Fibroblast of skin of right biceps (primary cell): ENCODE data around the gene GSTA4.

Source experiments
- DNase-seq: peaks from one replicate; pipeline ENCODE4 v3.0.0-alpha.2; 2013

Gene GSTA4, protein sequence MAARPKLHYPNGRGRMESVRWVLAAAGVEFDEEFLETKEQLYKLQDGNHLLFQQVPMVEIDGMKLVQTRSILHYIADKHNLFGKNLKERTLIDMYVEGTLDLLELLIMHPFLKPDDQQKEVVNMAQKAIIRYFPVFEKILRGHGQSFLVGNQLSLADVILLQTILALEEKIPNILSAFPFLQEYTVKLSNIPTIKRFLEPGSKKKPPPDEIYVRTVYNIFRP

GRCh38 chr6:52995089-52995912 lies at the start of gene GSTA4:
GSTA4 (minus strand) TSS chr6:52995284; CDS start chr6:52994243, 1,041 bp downstream.
- peak; percentile 98 for DNase-seq

DNA sequence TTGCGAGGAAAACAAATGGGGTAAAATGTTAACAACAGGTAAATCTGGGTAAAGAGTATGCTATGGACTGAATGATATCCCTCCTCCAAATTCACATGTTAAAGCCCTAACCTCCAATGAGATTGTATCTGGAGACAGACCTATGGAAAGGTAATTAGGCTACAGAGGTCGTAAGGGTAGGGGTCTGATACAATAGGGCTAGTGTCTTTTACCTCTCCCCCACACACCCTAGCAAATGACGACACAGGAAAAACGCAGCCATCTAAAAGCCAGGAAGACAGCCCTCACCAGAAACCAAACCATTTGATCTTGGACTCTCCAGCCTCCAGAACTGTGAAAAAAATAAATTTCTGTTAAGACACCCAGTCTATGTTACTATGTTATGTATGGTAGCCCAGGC lies 49.5 kb upstream of the GSTA4 start:
- no peak for DNase-seq

DNA sequence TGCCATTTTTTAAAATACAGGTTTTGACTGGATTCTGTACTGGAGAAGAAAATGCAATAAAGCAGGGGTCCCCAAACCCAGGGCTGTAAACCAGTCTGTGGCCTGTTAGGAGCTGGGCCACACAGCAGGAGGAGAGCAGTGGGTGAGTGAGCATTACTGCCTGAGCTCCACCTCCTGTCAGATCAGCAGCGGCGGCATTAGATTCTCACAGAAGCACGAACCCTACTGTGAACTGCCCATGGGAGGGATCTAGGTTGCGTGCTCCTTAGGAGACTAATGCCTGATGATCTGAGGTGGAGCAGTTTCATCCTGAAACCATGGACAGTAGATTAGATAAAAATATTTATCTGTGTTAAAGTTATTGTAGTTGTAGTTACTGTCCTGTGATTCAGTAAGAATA lies 49.0 kb upstream of the GSTA4 start:
- DNase-seq = peak; percentile 79

GRCh38 chr6:53043581-53043980 lies 48.5 kb upstream of the GSTA4 start:
- peak; percentile 87 for DNase-seq

- DNase-seq = peak; percentile 96
These were observed 47.0 kb upstream of the GSTA4 start for GRCh38 chr6:53042112-53042511.

- DNase-seq = peak; percentile 86
These were observed 46.3 kb upstream of the GSTA4 start for GRCh38 chr6:53041356-53041755.

GRCh38 chr6:53038596-53038995 lies 43.5 kb upstream of the GSTA4 start:
- no peak for DNase-seq

GRCh38 chr6:53038141-53038540 lies 43.1 kb upstream of the GSTA4 start:
- DNase-seq = no peak

- DNase-seq = no peak
These were observed 40.6 kb upstream of the GSTA4 start for GRCh38 chr6:53035549-53036213.

DNA sequence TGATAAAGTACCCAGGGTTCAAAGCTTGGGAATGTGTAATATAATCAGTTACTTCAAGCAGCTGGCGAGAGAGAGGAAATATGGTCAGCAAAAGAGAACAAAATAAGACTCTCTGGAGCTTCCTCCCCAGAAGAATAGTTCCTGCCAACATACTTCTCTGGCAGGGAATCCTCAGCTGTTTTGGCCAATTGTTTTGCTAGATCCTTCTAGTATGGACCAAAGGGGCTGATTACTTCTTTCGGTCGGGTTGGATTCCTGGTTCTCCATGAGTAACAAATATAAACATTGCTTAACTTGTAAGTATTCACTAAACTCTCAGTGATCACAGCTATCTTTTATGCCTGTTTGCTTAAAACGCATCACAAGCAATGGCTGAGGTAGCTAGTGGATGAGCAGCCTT lies 38.7 kb upstream of the GSTA4 start:
- DNase-seq = peak; percentile 51

- DNase-seq = peak; percentile 42
These were observed 37.8 kb upstream of the GSTA4 start for GRCh38 chr6:53032849-53033248.

DNA sequence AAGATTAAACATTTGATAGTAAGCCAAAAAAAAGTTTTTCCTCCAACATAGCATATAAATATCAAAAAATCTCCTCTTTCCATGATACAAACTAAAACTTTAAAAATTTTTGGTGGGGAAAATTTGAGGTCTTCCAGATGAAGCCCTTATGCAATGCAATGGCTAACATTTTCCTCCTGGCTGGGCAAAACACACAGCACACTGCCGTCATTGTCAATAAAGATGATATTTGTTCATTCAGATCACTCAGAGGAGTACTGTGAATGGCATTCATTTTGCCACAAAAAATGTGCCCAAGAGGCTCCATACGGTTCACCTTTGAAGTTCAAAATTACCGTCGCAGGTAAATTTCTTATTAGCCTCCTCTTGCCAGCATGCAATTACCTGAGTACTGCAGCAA lies 36.2 kb upstream of the GSTA4 start:
- no peak for DNase-seq

GRCh38 chr6:53029761-53030160 lies 34.7 kb upstream of the GSTA4 start:
- no peak for DNase-seq

DNA sequence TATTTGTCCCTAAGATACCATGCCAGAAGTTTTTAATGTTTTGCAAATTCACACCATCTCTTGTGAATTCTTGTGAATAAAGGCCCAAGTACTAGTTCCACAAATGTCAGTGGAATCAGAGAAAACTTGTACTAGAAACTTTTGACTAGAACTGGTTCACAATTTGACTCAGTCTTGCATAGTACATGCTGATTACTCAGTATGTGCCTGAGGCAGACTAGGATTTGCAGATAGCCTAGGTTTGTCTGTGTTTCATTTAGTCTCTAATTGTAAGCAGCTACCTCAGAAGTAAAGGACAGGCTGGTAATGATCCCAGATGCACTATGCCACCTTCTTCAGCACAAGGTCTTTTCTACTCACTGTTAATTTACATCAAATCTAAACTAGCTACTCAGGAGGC lies 34.2 kb upstream of the GSTA4 start:
- no peak for DNase-seq

DNA sequence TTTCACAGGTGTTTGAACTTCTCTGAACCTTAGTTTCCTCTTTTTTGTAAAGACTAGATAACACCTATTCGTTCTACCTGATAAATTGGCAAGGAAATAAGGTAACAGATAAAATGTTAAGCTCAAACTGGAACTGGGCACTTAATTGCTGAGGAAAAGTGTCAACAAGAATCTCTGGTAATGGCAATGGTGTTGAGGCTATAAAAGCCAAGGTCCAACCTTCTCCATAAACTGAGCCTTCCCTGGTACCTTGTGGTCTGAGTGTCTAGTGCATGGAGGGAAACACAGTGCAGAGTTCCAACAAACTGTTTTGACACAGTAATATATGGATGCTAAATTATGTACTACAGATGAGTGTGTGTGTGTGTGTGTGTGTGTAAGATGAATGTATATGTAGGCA lies 33.4 kb upstream of the GSTA4 start:
- DNase-seq = no peak

- no peak for DNase-seq
These were observed 32.1 kb upstream of the GSTA4 start for GRCh38 chr6:53027131-53027718.

GRCh38 chr6:53026526-53026925 lies 31.4 kb upstream of the GSTA4 start:
- no peak for DNase-seq

DNA sequence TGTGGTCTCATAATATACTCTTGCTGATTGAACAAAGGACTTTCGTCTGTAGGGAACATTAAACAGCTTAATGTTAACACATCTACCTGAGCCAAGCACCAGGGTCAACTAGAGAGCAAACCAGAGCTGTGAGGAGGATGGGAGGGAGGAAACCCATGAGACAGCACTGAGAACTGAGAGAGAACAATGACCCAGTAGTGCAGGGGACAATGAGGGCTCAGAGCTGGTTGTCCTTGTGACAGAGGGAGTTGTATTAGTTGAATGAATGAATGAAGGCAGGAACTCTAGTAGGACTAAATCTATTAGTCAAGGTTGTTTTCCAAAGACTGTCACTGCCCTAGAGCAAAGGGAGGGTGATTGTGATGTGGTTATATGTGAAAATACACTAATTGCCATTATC lies 28.2 kb upstream of the GSTA4 start:
- no peak for DNase-seq

DNA sequence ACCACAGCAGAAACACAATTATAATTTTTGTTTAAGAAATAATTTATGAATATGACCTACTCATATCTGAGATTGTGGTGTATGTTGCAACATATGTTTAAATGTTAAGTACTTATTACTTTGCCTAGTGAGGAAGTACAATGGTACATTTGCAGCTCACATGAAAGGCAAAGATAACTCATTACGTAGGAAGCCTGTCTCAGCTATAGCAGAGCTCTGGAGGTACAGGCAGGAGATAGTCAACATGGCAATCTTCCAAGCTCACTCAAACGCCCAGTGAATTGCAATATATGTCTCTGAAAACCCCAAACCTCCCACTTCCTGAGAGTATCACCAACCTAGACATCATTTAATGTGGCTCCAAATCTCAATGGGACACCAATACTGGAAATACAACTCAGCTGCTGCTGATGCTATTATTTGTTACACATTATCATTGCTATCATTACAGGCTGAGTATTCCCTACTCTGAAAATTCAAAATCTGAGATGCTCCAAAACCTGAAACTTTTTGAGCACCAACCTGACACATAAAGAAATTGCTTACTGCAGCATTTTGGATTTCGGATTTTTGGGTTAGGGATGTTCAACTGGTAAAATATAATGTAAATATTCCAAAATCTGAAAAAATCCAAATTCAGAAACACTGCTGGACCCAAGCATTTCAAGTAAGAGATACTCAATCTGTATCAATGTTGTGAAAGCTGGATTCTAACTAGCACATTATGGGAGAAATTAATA lies 25.1 kb upstream of the GSTA4 start:
- DNase-seq = peak; percentile 34

- no peak for DNase-seq
These were observed 23.4 kb upstream of the GSTA4 start for GRCh38 chr6:53018446-53018845.

DNA sequence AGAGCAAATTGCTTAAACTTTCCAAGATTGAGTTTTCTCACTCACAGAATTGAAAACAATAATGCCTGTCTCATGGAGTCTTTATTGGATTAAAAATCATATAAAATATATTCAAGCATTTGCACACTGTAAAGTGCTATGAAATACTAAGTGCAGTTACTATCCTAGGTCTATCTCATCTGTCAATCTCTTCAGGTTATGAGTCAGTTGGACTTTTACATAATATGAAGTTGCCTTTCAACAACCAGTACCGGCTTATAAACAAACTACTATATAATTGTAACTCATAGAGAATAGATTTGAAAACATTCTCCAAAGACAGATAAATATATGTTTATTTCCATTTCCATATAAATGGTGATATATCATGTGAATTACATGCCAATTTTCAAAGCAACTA lies 20.4 kb upstream of the GSTA4 start:
- no peak for DNase-seq

DNA sequence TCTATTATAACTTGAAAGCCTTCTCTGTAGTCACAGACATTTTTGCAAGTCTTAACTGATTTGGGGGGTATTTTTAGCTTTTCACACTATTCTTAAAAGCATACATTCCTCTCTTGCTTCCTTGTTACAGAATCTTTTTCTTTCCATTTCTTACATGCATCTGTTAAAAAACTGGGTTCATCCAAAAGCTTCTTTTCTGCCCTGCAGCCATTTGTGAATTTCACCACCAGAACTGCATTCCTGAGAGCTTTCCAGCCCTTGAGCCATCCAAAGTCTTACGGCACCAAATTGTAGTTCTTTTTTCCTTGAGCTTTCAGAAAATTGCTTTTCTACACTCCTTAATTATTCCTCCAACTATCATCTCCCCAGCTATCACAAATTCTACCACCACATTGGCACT lies 19.7 kb upstream of the GSTA4 start:
- no peak for DNase-seq

- peak; percentile 26 for DNase-seq
These were observed 19.0 kb upstream of the GSTA4 start for GRCh38 chr6:53014063-53014462.
